ENCODE data around the gene LRRC26. TPM values are rescaled to one million over a fixed set of nuclear protein-coding genes. Genes with fewer than 3 reads are reported as not detected.

Gene LRRC26
- total and polyA plus RNA-seq, 2 of the 13 experiments (the other 11 are each of a cell fraction or from before 2014, with no cell fraction given) = not detected

DNA sequence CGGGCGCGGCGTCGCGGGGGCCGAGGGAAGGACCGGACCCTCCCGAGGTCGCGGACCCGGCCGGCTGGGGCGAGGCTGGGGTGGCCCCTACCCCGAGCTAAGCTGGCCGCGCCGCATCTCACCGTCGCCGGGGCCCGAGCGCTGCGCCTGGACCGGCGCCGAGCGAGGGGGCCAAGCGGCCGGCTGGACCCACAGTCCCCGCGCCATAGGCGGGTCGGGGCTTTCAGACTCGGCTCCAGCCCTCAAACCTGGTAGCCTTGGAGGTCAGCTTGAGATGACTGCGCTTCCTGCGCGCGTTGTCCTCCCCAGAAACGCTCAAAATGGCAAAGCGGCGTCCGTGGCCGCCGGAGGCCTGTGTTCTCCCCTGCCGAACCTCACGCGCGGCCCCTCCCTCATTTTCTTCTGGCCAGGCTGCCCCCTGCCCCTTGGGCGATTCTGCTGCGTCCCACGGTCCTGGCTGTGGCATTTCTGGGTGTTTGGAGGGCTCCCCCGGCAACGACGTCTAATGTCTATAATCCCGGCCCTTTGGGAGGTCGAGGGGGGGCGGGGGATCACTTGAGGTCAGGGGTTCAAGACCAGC is 39.6 kb downstream of the LRRC26 start:
- Histone ChIP-seq H3K4me2 (ENCODE audit: low read depth, low read length) (peak overlapping the region; percentile 98), H3K27ac (ENCODE audit: extremely low read length, insufficient read depth, low read length) (peak overlapping the region; percentile 82), H3K36me3 (replicated peaks in 1 of 2; ENCODE audit: control insufficient read depth in 1 of 2, insufficient read depth in 2 of 2, low read length in 2 of 2) (no peaks in the 10 kb centered on the region), H3K4me3 (replicated peaks in 1 of 3; ENCODE audit: insufficient read depth in 1 of 3, low read depth in 2 of 3, low read length in 3 of 3) (peak overlapping the region; percentile 75 to 90 (median 85)), H3K9me3 (ENCODE audit: low read length) (no peaks in the 10 kb centered on the region), H2AFZ (ENCODE audit: low read length) (no peak overlapping the region), H3K27me3 (ENCODE audit: control insufficient read depth in 1 of 2, insufficient read depth in 2 of 2, low read length in 2 of 2) (no peaks in the 10 kb centered on the region), H3K9ac (ENCODE audit: insufficient read depth, low read depth, low read length) (peak overlapping the region; percentile 80), H4K20me1 (ENCODE audit: insufficient read depth, low read length) (peaks cover 5% of the 10 kb centered on the region; the same call in 1 of the 2 replicates), H3K4me1 (ENCODE audit: insufficient read depth, low read length) (peaks cover 24% of the 10 kb centered on the region), H3K79me2 (ENCODE audit: insufficient read depth, low read length) (peaks cover 19% of the 10 kb centered on the region)
- DNase-seq (ENCODE audit: low spot score) (no peak), ATAC-seq (peak; percentile 46), FAIRE-seq (no peak)
- in situ Hi-C loops (cut with HindIII; ENCODE audit: extremely low pct_ligation_motif_present, low pct_unique_long_range_greater_than_20kb) (no loop called here), intact Hi-C loops (cut with micrococcal nuclease; ENCODE audit: unreplicated experiment) (no loop called here)
- no TSS peak for BruUV-seq (replicated peaks)
- ChIA-PET CTCF (ENCODE audit: low intra/inter-chr PET ratio, low total read pairs) (no interaction called here), POLR2A (interaction anchor here (0.7 to 2.4 kb wide), 19 partner anchors 9 to 244 kb away, joined by 3 to 34 read pairs (median 6); partner anchors contain the start of genes ANAPC2, GRIN1, MAN1B1 and RNF208)
- WGBS (ENCODE audit: low lambda C conversion rate) = 24% methylated on average over 11 of the region's 58 CpGs
- TF ChIP-seq, protein P1, sequence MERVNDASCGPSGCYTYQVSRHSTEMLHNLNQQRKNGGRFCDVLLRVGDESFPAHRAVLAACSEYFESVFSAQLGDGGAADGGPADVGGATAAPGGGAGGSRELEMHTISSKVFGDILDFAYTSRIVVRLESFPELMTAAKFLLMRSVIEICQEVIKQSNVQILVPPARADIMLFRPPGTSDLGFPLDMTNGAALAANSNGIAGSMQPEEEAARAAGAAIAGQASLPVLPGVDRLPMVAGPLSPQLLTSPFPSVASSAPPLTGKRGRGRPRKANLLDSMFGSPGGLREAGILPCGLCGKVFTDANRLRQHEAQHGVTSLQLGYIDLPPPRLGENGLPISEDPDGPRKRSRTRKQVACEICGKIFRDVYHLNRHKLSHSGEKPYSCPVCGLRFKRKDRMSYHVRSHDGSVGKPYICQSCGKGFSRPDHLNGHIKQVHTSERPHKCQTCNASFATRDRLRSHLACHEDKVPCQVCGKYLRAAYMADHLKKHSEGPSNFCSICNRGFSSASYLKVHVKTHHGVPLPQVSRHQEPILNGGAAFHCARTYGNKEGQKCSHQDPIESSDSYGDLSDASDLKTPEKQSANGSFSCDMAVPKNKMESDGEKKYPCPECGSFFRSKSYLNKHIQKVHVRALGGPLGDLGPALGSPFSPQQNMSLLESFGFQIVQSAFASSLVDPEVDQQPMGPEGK (CRISPR knock-in tag; IDR thresholded peaks at IDR 0.05) = 0 out of 2 replicates have a peak, but pooled peaks have one; percentile 9
- TF ChIP-seq ZNF777 (CRISPR knock-in tag; IDR thresholded peaks at IDR 0.05) (peak; percentile 46; the same call in 1 of the 2 replicates), WIZ (CRISPR knock-in tag; IDR thresholded peaks at IDR 0.05) (no peak), NCOA1 (CRISPR knock-in tag; IDR thresholded peaks at IDR 0.05) (0 out of 2 replicates have a peak, but pooled peaks have one; percentile 51), ZNF263 (CRISPR knock-in tag; IDR thresholded peaks at IDR 0.05) (0 out of 2 replicates have a peak, but pooled peaks have one; percentile 7), ATF7-NPFF (CRISPR knock-in tag; IDR thresholded peaks at IDR 0.05; ENCODE audit: low read depth) (0 out of 2 replicates have a peak, but pooled peaks have one; percentile 28), ZNF766 (CRISPR knock-in tag; IDR thresholded peaks at IDR 0.05; ENCODE audit: borderline replicate concordance) (0 out of 2 replicates have a peak, but pooled peaks have one; percentile 1), ATF7 (IDR thresholded peaks at IDR 0.05) (no peak), ATF7 (CRISPR knock-in tag; IDR thresholded peaks at IDR 0.05) (0 out of 2 replicates have a peak, but pooled peaks have one; percentile 2), SP2 (CRISPR knock-in tag; IDR thresholded peaks at IDR 0.05) (no peak)
- TF ChIP-seq, protein P2, sequence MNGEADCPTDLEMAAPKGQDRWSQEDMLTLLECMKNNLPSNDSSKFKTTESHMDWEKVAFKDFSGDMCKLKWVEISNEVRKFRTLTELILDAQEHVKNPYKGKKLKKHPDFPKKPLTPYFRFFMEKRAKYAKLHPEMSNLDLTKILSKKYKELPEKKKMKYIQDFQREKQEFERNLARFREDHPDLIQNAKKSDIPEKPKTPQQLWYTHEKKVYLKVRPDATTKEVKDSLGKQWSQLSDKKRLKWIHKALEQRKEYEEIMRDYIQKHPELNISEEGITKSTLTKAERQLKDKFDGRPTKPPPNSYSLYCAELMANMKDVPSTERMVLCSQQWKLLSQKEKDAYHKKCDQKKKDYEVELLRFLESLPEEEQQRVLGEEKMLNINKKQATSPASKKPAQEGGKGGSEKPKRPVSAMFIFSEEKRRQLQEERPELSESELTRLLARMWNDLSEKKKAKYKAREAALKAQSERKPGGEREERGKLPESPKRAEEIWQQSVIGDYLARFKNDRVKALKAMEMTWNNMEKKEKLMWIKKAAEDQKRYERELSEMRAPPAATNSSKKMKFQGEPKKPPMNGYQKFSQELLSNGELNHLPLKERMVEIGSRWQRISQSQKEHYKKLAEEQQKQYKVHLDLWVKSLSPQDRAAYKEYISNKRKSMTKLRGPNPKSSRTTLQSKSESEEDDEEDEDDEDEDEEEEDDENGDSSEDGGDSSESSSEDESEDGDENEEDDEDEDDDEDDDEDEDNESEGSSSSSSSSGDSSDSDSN (CRISPR knock-in tag; IDR thresholded peaks at IDR 0.05) = 0 out of 2 replicates have a peak, but pooled peaks have one; percentile 35
- TF ChIP-seq, protein P3, sequence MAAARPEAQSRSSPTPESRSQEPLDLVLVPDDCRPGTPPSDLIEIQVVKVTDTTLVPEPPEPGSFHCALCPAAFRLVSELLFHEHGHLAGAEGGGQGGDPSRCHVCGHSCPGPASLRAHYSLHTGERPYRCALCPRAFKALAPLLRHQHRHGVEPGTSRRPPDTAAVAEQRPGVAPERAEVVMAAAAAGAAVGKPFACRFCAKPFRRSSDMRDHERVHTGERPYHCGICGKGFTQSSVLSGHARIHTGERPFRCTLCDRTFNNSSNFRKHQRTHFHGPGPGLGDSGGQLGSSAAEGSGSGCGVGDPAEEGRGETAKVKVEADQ (CRISPR knock-in tag; IDR thresholded peaks at IDR 0.05; ENCODE audit: borderline replicate concordance) = no peak
- TF ChIP-seq, protein P4, sequence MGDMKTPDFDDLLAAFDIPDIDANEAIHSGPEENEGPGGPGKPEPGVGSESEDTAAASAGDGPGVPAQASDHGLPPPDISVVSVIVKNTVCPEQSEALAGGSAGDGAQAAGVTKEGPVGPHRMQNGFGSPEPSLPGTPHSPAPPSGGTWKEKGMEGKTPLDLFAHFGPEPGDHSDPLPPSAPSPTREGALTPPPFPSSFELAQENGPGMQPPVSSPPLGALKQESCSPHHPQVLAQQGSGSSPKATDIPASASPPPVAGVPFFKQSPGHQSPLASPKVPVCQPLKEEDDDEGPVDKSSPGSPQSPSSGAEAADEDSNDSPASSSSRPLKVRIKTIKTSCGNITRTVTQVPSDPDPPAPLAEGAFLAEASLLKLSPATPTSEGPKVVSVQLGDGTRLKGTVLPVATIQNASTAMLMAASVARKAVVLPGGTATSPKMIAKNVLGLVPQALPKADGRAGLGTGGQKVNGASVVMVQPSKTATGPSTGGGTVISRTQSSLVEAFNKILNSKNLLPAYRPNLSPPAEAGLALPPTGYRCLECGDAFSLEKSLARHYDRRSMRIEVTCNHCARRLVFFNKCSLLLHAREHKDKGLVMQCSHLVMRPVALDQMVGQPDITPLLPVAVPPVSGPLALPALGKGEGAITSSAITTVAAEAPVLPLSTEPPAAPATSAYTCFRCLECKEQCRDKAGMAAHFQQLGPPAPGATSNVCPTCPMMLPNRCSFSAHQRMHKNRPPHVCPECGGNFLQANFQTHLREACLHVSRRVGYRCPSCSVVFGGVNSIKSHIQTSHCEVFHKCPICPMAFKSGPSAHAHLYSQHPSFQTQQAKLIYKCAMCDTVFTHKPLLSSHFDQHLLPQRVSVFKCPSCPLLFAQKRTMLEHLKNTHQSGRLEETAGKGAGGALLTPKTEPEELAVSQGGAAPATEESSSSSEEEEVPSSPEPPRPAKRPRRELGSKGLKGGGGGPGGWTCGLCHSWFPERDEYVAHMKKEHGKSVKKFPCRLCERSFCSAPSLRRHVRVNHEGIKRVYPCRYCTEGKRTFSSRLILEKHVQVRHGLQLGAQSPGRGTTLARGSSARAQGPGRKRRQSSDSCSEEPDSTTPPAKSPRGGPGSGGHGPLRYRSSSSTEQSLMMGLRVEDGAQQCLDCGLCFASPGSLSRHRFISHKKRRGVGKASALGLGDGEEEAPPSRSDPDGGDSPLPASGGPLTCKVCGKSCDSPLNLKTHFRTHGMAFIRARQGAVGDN (CRISPR knock-in tag; IDR thresholded peaks at IDR 0.05) = peak; percentile 33; the same call in 1 of the 2 replicates

Measured in HepG2 (cell line).